ENCODE measurements around the gene DOK4.
A peak's percentile ranks its signal among the peaks of the same experiment; 100 is the strongest.

Gene DOK4

GRCh38 chr16:57479205-57479975, 6.9 kb downstream of the DOK4 start:
- Histone ChIP-seq H3K4me1 (ENCODE audit: insufficient read depth, low read length) (peaks cover 33% of the 10 kb centered on the region), H3K27ac (ENCODE audit: low read length) (no peak overlapping the region), H3K36me3 (ENCODE audit: insufficient read depth, low read depth, low read length) (peaks cover 3% of the 10 kb centered on the region), H3K4me3 (ENCODE audit: low read length) (peak overlapping the region; percentile 72), H3K9ac (ENCODE audit: low read depth, low read length) (peak overlapping the region; percentile 46; the same call in 1 of the 2 replicates), H3K9me3 (ENCODE audit: insufficient read depth, low read depth, low read length) (no peaks in the 10 kb centered on the region), H3K27me3 (ENCODE audit: insufficient read depth, low read length) (no peaks in the 10 kb centered on the region; the same call in 1 of the 2 replicates)

GRCh38 chr16:57478396-57479204, 7.7 kb downstream of the DOK4 start:
- peak overlapping the region; percentile 72; the same call in 1 of the 2 replicates for H3K4me3 ChIP-seq (ENCODE audit: low read length)
- H3K27ac ChIP-seq (ENCODE audit: low read length), result no peak overlapping the region
- peaks cover 33% of the 10 kb centered on the region for H3K4me1 ChIP-seq (ENCODE audit: insufficient read depth, low read length)
- H3K27me3 ChIP-seq (ENCODE audit: insufficient read depth, low read length), result no peaks in the 10 kb centered on the region
- no peaks in the 10 kb centered on the region for H3K9me3 ChIP-seq (ENCODE audit: insufficient read depth, low read depth, low read length)
- H3K36me3 ChIP-seq (ENCODE audit: insufficient read depth, low read depth, low read length), result peaks cover 11% of the 10 kb centered on the region
- no peak overlapping the region for H3K9ac ChIP-seq (ENCODE audit: low read depth, low read length)

- Histone ChIP-seq H3K36me3 (ENCODE audit: insufficient read depth, low read depth, low read length) (peaks cover 20% of the 10 kb centered on the region), H3K4me3 (ENCODE audit: low read length) (no peak overlapping the region; the same call in 1 of the 2 replicates), H3K4me1 (ENCODE audit: insufficient read depth, low read length) (peaks cover 35% of the 10 kb centered on the region), H3K27me3 (ENCODE audit: insufficient read depth, low read length) (no peaks in the 10 kb centered on the region), H3K9ac (ENCODE audit: low read depth, low read length) (no peak overlapping the region), H3K9me3 (ENCODE audit: insufficient read depth, low read depth, low read length) (no peaks in the 10 kb centered on the region), H3K27ac (ENCODE audit: low read length) (no peak overlapping the region)
These were observed 8.6 kb downstream of the DOK4 start for GRCh38 chr16:57477531-57478202.

- Histone ChIP-seq H3K4me3 (ENCODE audit: low read length) (no peak overlapping the region; the same call in 1 of the 2 replicates), H3K9me3 (ENCODE audit: insufficient read depth, low read depth, low read length) (no peaks in the 10 kb centered on the region), H3K27me3 (ENCODE audit: insufficient read depth, low read length) (no peaks in the 10 kb centered on the region), H3K27ac (ENCODE audit: low read length) (no peak overlapping the region), H3K4me1 (ENCODE audit: insufficient read depth, low read length) (peaks cover 42% of the 10 kb centered on the region), H3K36me3 (ENCODE audit: insufficient read depth, low read depth, low read length) (peaks cover 26% of the 10 kb centered on the region), H3K9ac (ENCODE audit: low read depth, low read length) (no peak overlapping the region)
These were observed 9.5 kb downstream of the DOK4 start for GRCh38 chr16:57476546-57477410.

GRCh38 chr16:57475711-57476339, 10.5 kb downstream of the DOK4 start:
- H3K9ac ChIP-seq (ENCODE audit: low read depth, low read length), result peak overlapping the region; percentile 27; the same call in 1 of the 2 replicates
- H3K4me1 ChIP-seq (ENCODE audit: insufficient read depth, low read length), result peaks cover 50% of the 10 kb centered on the region
- H3K9me3 ChIP-seq (ENCODE audit: insufficient read depth, low read depth, low read length), result no peaks in the 10 kb centered on the region
- peaks cover 34% of the 10 kb centered on the region for H3K36me3 ChIP-seq (ENCODE audit: insufficient read depth, low read depth, low read length)
- H3K27me3 ChIP-seq (ENCODE audit: insufficient read depth, low read length), result no peaks in the 10 kb centered on the region
- H3K4me3 ChIP-seq (ENCODE audit: low read length), result peak overlapping the region; percentile 37; the same call in 1 of the 2 replicates
- peak overlapping the region; percentile 49 for H3K27ac ChIP-seq (ENCODE audit: low read length)

GRCh38 chr16:57474671-57475661, 11.3 kb downstream of the DOK4 start:
- Histone ChIP-seq H3K9me3 (ENCODE audit: insufficient read depth, low read depth, low read length) (no peaks in the 10 kb centered on the region), H3K27ac (ENCODE audit: low read length) (peak overlapping the region; percentile 49), H3K36me3 (ENCODE audit: insufficient read depth, low read depth, low read length) (peaks cover 43% of the 10 kb centered on the region), H3K4me3 (ENCODE audit: low read length) (no peak overlapping the region; the same call in 1 of the 2 replicates), H3K4me1 (ENCODE audit: insufficient read depth, low read length) (peaks cover 42% of the 10 kb centered on the region), H3K27me3 (ENCODE audit: insufficient read depth, low read length) (no peaks in the 10 kb centered on the region), H3K9ac (ENCODE audit: low read depth, low read length) (peak overlapping the region; percentile 27; the same call in 1 of the 2 replicates)

GRCh38 chr16:57473906-57474305, 12.4 kb downstream of the DOK4 start:
- Histone ChIP-seq H3K4me1 (ENCODE audit: insufficient read depth, low read length) (peaks cover 40% of the 10 kb centered on the region), H3K27ac (ENCODE audit: low read length) (no peak overlapping the region), H3K4me3 (ENCODE audit: low read length) (no peak overlapping the region), H3K36me3 (ENCODE audit: insufficient read depth, low read depth, low read length) (peaks cover 53% of the 10 kb centered on the region), H3K9me3 (ENCODE audit: insufficient read depth, low read depth, low read length) (no peaks in the 10 kb centered on the region), H3K27me3 (ENCODE audit: insufficient read depth, low read length) (no peaks in the 10 kb centered on the region), H3K9ac (ENCODE audit: low read depth, low read length) (no peak overlapping the region)

- H3K9ac ChIP-seq (ENCODE audit: low read depth, low read length), result no peak overlapping the region
- H3K27me3 ChIP-seq (ENCODE audit: insufficient read depth, low read length), result no peaks in the 10 kb centered on the region
- H3K4me3 ChIP-seq (ENCODE audit: low read length), result no peak overlapping the region
- peaks cover 59% of the 10 kb centered on the region for H3K36me3 ChIP-seq (ENCODE audit: insufficient read depth, low read depth, low read length)
- H3K27ac ChIP-seq (ENCODE audit: low read length), result no peak overlapping the region
- H3K4me1 ChIP-seq (ENCODE audit: insufficient read depth, low read length), result peaks cover 40% of the 10 kb centered on the region
- H3K9me3 ChIP-seq (ENCODE audit: insufficient read depth, low read depth, low read length), result no peaks in the 10 kb centered on the region
These were observed 13.0 kb downstream of the DOK4 start for GRCh38 chr16:57473176-57473840.

GRCh38 chr16:57472665-57473060, 13.6 kb downstream of the DOK4 start:
- H3K27me3 ChIP-seq (ENCODE audit: insufficient read depth, low read length), result no peaks in the 10 kb centered on the region
- no peak overlapping the region; the same call in 1 of the 2 replicates for H3K4me3 ChIP-seq (ENCODE audit: low read length)
- peak overlapping the region; percentile 13; the same call in 1 of the 2 replicates for H3K9ac ChIP-seq (ENCODE audit: low read depth, low read length)
- H3K9me3 ChIP-seq (ENCODE audit: insufficient read depth, low read depth, low read length), result no peaks in the 10 kb centered on the region
- H3K27ac ChIP-seq (ENCODE audit: low read length), result peak overlapping the region; percentile 18
- H3K4me1 ChIP-seq (ENCODE audit: insufficient read depth, low read length), result peaks cover 35% of the 10 kb centered on the region
- H3K36me3 ChIP-seq (ENCODE audit: insufficient read depth, low read depth, low read length), result peaks cover 66% of the 10 kb centered on the region

Measured in iPS-20b (cell line).